HG03097 (cell line): Measurements from ENCODE around the gene IPPK.
"Not testable (repeated sequence)": the region's sequence is repeated elsewhere in the genome, so short reads cannot be mapped to it uniquely, and the experiment has no call there.

Experiments
- ATAC-seq: cut with Tn5 transposase; IDR thresholded peaks from one replicate; pipeline ENCODE4 v1.9.1; 2021; ENCODE audit not compliant: unreplicated experiment, low FRiP score

Gene IPPK

DNA sequence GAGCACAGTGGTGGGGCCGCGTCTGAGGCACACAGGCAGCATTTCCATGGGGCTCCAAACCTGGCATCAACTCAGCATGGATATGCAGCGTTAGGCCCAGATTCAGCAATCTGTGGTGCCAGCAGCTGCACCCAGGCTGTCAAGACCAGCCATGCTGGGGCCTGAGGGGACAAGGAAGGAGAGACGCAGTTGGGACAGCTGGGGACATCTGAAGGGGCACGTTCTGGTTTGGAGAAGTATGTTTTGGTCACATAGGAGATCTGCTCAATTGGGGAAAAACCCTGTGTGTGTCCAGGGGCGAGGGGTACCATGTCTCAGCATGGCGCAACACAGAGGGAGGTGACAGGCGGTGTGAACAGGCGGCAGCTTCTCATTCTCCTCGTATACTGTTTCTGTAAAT, 67.5 kb downstream of the IPPK start:
- no peak for ATAC-seq

DNA sequence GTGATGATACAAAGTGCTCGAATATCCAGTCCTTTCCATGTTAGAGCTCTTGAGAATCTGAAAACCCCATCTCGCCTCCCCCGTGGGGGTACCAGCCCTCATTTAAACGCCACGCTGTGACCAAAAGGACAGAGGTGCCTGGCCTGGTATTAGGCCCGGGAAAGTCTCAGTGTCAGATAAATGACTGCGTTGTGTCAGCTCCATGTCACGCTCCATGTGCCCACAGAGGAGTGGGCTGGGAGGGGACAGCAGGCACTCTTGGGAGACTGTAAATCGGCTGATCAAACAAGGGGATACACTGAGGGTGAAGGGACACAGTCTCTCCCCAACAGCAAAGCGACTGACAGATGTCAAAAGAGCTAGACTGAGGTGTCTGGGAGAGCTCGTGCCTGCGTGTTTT, 68.5 kb downstream of the IPPK start:
- no peak for ATAC-seq

DNA sequence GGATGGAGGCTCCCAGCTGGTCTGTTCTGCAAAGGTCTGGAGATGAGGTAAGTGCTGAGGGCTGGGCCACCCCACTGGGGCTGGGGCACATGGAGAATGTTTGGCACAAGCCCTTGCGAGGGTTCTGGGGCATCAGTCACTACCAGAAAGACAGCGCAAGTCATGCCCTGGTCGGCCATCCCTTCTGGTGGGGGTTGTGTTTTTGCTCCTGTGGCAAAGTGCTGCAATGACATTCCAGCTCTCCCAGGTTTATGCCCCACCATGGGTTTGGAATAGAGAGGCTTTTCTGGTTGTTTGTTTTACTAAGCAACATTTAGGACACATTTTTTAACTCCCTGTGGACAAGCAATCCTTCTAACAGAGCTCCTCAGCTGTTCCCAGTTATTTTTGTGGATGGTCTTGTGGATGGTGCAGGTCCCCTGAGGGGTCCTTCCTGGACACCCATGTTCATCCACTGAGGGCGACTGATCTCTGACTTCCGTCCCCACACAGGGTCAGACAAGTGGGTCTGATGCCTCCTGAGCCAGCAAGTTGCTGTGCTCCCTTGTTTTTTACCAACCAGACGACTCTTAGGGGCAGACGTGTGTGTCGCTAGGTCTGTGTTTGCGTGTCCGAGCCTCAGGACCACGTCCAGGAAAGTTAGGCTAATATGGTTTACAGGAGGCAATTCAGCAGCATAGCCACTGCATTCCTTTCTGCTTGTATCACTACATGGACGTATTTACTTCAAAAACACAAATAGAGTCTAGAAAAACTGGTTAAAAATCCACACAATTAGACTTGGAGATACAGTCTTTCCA, 69.3 kb downstream of the IPPK start:
- no peak for ATAC-seq

DNA sequence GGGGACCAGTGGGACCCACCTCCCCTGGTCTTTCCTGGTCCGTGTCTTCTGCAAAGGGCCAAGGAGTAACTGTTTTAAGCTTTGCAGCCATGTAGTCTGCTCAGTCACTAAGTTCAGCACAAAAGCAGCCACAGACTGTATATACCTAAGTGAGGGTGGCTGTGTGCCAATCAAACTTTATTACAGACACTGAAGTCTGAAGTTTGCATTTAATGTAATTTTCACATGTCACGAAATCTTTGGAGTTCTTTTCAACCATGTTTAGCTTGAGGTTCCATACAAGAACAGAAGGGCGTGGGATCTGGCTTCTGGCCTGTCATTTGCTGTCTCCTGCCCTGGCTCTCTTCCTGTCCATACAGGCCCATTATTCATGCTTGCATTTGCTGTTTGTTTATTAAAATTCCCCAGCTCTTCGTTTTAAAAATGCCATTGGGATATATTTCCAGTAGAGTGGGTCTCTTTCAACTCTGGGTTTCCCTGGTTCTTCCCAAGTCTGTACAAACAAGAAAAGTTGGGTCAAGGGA, 69.9 kb downstream of the IPPK start:
- ATAC-seq, result no peak

DNA sequence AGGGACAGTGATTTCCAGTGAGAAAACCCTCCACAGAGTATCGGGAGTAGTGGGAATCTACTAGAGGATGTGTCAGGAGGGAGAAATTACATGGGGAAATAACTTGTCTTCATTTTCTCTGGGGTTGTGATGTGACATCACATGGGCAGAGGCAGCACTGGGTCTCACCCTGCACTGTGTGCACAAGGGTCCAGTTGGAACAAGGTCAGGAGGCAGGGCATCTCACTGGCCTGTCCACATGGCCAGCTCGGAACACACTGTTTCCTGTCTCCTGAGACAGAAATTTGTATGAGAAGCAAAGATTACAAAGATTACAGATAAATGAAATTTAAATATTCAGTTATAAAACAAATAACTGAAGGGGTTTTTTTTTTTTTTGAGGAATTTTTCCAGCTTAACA, 71.5 kb downstream of the IPPK start:
- no peak for ATAC-seq

DNA sequence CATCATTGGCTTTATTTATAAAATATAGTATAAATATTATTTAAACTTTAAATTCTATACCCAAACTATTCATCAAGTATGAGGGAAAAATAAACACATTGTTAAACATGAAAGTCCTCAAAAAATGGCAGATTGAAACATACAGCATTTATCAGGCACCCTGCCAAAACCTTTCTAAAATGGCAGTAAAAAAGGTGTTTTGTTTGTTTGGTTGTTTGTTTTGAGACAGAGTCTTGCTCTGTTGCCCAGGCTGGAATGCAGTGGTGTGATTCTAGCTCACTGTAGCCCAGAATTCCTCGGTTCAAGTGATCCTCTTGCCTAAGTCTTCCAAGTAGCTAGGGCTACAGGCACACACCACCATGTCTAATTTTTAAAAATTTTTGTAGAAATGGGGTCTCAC, 74.0 kb downstream of the IPPK start:
- no peak for ATAC-seq

DNA sequence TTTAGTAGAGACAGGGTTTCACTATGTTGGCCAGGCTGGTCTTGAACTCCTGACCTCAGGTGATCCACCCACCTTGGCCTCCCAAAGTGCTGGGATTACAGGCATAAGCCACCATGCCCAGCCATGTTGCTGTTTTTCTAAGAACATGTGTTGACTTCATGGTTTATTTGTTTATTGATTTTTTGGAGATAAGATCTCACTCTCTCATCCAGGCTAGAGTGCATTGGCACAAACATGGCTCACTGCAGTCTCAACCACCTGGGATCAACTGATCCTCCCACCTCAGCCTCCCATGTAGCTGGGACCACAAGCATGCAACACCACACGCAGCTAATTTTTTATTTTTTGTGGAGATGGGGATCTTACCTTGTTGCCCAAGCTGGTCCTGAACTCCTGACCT, 74.9 kb downstream of the IPPK start:
- ATAC-seq, result not testable (repeated sequence)

DNA sequence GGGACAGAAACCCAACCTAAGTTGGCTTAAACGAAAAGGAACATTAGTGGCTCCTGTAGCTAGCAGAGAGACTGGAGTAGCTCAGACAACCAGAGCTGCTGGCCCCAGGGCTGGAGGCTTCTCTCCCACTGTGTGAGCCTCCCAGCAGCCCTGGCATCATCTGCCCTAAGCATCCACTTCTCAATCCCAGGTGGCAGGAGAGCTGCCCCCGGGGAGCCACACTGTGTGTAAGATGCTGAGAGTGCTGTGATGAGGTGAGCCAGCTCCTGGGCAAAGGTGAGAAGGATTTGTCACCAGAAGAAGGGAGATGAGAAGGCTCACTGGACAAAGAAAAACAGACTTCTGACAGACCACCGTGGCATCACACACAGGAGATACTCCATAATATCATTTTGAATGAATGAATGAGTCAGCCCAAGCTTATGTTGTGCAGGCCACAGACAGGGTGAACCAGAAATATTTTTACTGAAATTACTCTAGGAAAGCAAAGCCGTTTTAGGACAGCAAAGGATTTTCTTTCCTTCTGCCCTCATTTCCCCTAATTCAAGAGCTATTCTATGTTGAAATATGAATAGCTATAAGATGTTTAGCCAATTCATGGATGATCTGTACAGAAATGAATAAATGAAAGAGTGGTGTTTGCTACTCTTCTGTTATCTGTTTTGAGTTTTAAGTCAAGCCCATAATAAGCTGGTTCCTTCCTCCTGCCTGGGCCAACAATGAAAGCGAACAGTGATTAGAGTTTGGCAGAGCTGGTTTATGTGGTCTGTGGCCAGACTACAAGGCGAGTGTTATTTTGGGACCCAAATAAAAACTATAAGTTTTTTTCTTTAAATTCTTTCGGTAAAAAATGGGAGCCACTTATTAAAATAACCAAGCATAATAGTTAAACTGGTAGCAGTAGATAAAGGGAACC, 76.7 kb downstream of the IPPK start:
- ATAC-seq, result no peak

DNA sequence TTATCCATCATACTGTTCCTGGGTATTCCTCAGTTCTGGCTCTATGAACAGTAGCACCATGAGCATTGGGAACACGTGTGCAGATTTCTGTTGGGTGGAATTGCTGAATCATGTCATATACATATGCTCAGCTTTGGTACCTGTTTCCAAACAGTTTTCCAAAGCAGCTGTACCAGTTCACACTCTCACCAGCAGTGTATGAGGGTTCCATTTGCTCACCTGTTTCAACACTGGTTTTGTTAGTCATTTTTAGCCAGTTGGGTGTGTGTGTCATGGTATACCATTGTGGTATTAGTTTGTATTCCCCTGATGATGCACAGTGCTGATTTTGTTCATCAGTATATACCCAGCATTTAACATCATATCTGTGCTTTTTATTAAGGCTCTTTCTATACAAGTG, 77.4 kb downstream of the IPPK start:
- no peak for ATAC-seq

DNA sequence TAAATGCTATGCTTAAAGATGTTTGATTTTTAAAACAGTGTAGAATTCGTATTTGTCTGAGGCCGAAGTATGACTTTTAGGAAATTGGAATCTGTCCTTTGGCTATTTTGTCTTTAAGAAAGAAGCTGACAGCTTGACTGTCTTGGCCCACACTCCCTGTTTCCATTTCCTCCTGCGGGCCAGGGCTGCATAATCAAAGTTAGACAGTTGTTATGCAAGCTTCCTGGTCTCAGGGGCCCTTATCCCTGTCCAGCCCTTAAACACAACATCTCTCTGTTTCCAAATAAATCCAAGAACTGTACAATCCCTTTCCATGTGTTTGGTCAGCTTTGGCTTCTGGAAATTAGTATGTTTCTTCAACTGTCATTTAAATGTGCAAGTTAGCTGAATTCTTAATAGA, 79.6 kb downstream of the IPPK start:
- no peak for ATAC-seq

DNA sequence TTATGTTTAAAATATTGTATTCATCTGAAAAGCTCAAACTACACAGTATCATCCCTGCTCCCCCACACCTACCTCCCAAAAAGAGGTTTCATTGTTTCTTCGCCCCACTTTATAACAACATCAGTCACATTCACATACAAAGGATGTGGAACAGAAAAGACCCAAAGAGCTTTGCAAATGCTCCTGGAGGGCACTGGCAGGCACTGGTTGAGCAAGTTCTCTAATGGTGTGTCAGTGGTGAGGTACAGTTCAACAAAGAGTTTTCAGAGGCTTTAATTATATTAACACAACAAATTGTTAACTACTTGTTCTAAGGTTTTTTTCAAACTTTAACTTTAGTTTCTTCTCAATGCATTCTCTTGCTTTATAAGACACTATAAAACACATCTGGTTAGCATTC, 80.0 kb downstream of the IPPK start:
- no peak for ATAC-seq

DNA sequence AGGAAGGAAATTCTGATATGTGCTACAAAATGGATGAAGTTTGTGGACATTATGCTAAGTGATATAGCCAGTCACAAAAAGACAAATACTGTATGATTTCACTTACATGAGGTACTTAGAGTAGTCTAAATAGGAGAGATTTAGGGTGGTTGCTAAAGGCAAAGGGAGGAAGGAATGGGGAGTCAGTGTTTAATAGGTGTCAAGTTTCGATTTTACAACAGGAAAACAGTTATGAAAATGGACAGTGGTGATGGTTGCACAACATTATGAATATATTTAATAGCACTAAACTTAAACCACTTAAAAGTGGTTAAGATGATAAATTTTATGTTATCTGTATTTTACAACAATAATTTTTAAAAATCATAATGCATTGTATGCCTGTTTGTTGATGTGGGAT, 93.8 kb downstream of the IPPK start:
- ATAC-seq, result no peak

DNA sequence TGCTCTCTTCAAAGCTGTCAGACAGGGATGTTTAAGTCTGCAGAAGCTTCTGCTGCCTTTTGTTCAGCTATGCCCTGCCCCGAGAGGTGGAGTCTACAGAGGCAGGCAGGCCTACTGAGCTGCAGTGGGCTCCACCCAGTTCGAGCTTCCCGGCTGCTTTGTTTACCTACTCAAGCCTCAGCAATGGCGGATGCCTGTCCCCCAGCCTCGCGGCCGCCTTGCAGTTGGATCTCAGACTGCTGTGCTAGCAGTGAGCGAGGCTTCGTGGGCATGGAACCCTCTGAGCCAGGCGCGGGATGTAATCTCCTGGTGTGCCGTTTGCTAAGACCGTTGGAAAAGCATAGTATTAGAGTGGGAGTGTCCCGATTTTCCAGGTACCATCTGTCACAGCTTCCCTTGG, 96.3 kb downstream of the IPPK start:
- not testable (repeated sequence) for ATAC-seq

DNA sequence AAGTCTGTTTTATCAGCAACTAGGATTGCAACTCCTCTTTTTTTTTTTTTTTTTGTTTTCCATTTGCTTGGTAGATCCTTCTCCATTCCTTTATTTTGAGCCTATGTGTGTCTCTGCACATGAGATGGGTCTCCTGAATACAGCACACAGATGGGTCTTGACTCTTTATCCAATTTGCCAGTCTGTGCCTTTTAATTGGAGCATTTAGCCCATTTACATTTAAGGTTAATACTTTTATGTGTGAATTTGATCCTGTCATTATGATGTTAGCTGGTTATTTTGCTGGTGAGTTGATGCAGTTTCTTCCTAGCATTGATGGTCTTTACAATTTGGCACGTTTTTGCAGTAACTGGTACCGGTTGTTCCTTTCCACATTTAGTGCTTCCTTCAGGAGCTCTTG, 98.1 kb downstream of the IPPK start:
- not testable (repeated sequence) for ATAC-seq

DNA sequence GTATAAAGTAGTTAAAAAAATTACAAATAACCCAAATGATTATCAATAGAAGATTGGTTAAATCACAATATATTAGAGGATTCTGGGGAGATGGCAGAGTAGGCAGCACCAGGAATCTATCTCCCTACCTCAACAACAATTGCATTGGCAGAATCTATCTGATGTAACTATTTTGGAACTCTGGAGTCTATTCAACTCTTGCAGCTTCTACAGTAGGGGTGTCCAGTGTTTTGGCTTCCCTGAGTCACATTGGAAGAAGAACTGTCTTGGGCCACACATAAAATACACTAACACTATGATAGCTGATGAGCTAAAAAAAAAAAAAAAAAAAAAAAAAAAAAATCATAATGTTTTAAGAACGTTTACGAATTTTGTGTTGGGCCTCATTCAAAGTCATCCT, 104.9 kb downstream of the IPPK start:
- no peak for ATAC-seq

DNA sequence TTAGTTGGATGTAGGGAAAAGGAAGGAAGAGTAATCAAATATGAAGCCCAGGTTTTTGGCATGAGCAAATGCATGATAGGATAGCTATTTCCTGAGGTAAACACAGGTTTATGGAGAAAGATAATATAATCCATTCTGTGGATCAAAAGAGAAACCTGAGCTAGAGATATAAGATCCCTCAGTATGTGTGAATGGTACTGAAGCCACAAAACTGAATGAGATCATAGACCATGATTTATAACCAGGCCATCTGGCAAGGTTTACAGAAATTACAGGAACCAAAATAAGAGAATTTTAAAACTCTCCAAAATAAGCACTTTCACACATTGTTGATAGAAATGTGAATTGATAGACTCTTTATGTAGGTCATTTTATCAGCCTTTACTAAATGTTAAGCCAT, 105.4 kb downstream of the IPPK start:
- ATAC-seq, result no peak
